Breast epithelium (tissue), 3 donors: ENCODE data around the gene GATM.

Source experiments
- CTCF ChIP-seq, 3 donors: fragments of 450-650 bp; IDR thresholded peaks; one replicate each; pipeline ENCODE4 v1.5.1; 2016 to 2017; ENCODE audit warnings: antibody characterized with exemption in 3 of 3, mild to moderate bottlenecking in 3 of 3, moderate library complexity in 3 of 3
- POLR2A ChIP-seq: fragments of 450-650 bp; IDR thresholded peaks from one replicate; pipeline ENCODE4 v1.6.1; 2016; ENCODE audit warnings: antibody characterized with exemption, mild to moderate bottlenecking, moderate library complexity
- POLR2AphosphoS5 ChIP-seq, 3 donors: sonication (generic); formaldehyde crosslinking; IDR thresholded peaks; one replicate each; pipeline ENCODE4 v1.6.1; 2017; ENCODE audit warnings: antibody characterized with exemption in 3 of 3

- TF ChIP-seq POLR2A, result no peak
- TF ChIP-seq CTCF (IDR thresholded peaks at IDR 0.05), result no peak
- TF ChIP-seq POLR2AphosphoS5 (IDR thresholded peaks at IDR 0.05), result no peak
These were observed 7.2 kb upstream of the GATM start for GRCh38 chr15:45385590-45385989.
